HepG2 (cell line): ENCODE measurements around the gene POLN. TPM values are rescaled to one million over a fixed set of nuclear protein-coding genes. Genes with fewer than 3 reads are reported as not detected.

Source experiments
- FIP1L1 ChIP-seq: fragments of 200-400 bp; formaldehyde crosslinking; IDR thresholded peaks from 2 replicates; pipeline ENCODE4 v1.6.1; 2018; ENCODE audit warnings: low read depth, mild to moderate bottlenecking, low read length, moderate library complexity, borderline replicate concordance; ENCODE audit not compliant: insufficient read depth
- GATAD1 ChIP-seq: IDR thresholded peaks from 2 replicates; pipeline ENCODE4 v1.6.1; 2016; ENCODE audit warnings: missing genetic modification reagents, missing compliant biosample characterization
- NFYC ChIP-seq: IDR thresholded peaks from 2 replicates; pipeline ENCODE4 v1.6.1; 2016; ENCODE audit warnings: missing genetic modification reagents, missing compliant biosample characterization
- PHB2 ChIP-seq: fragments of 450-650 bp; IDR thresholded peaks from 2 replicates; pipeline ENCODE4 v1.6.1; 2018; ENCODE audit not compliant: partially characterized antibody
- ZC3H4 ChIP-seq: sonication (generic); formaldehyde crosslinking; IDR thresholded peaks from 2 replicates; pipeline ENCODE4 v1.4.0; 2020; ENCODE audit warnings: missing genetic modification reagents, borderline replicate concordance
- ZNF124 ChIP-seq: sonication (generic); formaldehyde crosslinking; IDR thresholded peaks from 2 replicates; pipeline ENCODE4 v1.4.0; 2020; ENCODE audit warnings: missing genetic modification reagents
- ZNF709 ChIP-seq: sonication (generic); formaldehyde crosslinking; IDR thresholded peaks from 2 replicates; pipeline ENCODE4 v1.5.0; 2020; ENCODE audit warnings: mild to moderate bottlenecking, missing genetic modification reagents
- polyA plus RNA-seq, 8 experiments: library from polyadenylated mRNA; depleted of rRNA in 3 of 8; stranded (reverse) in 7 of 8; unstranded in 1 of 8; fragments of >200 nt; fragmentation: Illumina TruSeq in 4 of 8; extraction: Trizol in 4 of 8; gene quantifications; 2 replicates each; pipeline versions ENCODE4 v1.2.1 to v1.2.3, GENCODE V29; 2011 to 2016; ENCODE audit warnings: low read depth in 4 of 8, missing spikeins in 1 of 8, mixed read lengths in 1 of 8; ENCODE audit not compliant: insufficient read depth in 1 of 8
- total RNA-seq, 5 experiments: library from RNA; depleted of rRNA; stranded (reverse); fragments of >200 nt; fragmentation: Illumina TruSeq; extraction: Trizol; gene quantifications; 2 replicates each; pipeline ENCODE4 v1.2.3, GENCODE V29; 2016; ENCODE audit warnings: low read depth in 1 of 5
- TF ChIP-seq, protein P1 (sequence below): sonication (generic); formaldehyde crosslinking; IDR thresholded peaks from 2 replicates; pipeline ENCODE4 v1.4.0; 2020; ENCODE audit warnings: missing genetic modification reagents
- TF ChIP-seq, protein P2 (sequence below): sonication (generic); formaldehyde crosslinking; IDR thresholded peaks from 2 replicates; pipeline ENCODE4; 2020; ENCODE audit warnings: missing genetic modification reagents, mild to moderate bottlenecking, borderline replicate concordance
- TF ChIP-seq, protein P3 (sequence below): sonication (generic); formaldehyde crosslinking; IDR thresholded peaks from 2 replicates; pipeline ENCODE4 v1.5.1; 2020; ENCODE audit warnings: missing genetic modification reagents, mild to moderate bottlenecking, borderline replicate concordance
- TF ChIP-seq, protein P4 (sequence below): sonication (generic); formaldehyde crosslinking; IDR thresholded peaks from 2 replicates; pipeline ENCODE4 v1.4.0; 2020; ENCODE audit warnings: missing genetic modification reagents
- TF ChIP-seq, protein P5 (sequence below): sonication (generic); formaldehyde crosslinking; IDR thresholded peaks from 2 replicates; pipeline ENCODE4 v1.5.0; 2020; ENCODE audit warnings: missing genetic modification reagents, mild to moderate bottlenecking, borderline replicate concordance
- TF ChIP-seq, protein P6 (sequence below): sonication (generic); formaldehyde crosslinking; IDR thresholded peaks from 2 replicates; pipeline ENCODE4 v1.4.0; 2020; ENCODE audit warnings: missing genetic modification reagents, borderline replicate concordance

The POLN gene
- total and polyA plus RNA-seq, 2 of the 13 experiments (the other 11 are each of a cell fraction or from before 2014, with no cell fraction given) = 0.93 to 1.5 TPM

DNA sequence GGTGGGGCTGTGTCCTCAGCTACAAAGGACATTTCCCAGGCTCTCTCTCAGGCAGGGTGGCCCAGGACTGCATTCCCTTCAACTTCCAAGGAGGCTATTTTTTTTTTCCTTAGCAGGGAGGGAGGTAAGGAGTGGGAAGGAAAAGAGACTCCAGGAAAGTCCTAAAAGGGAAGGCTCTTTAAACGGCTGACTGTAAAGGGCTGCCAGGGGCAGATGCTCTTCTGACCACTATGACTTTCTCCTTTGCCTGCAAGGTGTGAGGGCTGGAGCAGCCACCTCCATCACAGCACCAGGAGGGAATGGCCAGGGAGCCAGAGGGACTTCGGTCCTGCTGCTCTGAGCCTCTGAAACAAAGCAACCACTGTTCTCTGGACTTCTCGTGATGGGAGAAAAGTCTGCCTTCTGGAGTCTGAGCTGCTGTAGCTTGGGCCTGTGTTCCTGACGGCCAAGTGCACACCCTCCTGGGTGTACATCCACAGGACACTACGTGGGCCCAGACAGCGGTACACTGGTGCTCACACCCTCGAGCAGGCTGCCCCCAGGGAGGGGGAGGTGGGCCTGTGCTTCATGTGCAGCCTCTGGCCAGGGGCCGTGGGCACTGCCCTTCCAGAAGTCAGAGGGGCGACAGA is 164.9 kb downstream of the POLN start (continued):
- TF ChIP-seq, protein P1, sequence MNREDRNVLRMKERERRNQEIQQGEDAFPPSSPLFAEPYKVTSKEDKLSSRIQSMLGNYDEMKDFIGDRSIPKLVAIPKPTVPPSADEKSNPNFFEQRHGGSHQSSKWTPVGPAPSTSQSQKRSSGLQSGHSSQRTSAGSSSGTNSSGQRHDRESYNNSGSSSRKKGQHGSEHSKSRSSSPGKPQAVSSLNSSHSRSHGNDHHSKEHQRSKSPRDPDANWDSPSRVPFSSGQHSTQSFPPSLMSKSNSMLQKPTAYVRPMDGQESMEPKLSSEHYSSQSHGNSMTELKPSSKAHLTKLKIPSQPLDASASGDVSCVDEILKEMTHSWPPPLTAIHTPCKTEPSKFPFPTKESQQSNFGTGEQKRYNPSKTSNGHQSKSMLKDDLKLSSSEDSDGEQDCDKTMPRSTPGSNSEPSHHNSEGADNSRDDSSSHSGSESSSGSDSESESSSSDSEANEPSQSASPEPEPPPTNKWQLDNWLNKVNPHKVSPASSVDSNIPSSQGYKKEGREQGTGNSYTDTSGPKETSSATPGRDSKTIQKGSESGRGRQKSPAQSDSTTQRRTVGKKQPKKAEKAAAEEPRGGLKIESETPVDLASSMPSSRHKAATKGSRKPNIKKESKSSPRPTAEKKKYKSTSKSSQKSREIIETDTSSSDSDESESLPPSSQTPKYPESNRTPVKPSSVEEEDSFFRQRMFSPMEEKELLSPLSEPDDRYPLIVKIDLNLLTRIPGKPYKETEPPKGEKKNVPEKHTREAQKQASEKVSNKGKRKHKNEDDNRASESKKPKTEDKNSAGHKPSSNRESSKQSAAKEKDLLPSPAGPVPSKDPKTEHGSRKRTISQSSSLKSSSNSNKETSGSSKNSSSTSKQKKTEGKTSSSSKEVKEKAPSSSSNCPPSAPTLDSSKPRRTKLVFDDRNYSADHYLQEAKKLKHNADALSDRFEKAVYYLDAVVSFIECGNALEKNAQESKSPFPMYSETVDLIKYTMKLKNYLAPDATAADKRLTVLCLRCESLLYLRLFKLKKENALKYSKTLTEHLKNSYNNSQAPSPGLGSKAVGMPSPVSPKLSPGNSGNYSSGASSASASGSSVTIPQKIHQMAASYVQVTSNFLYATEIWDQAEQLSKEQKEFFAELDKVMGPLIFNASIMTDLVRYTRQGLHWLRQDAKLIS (CRISPR knock-in tag) = no peak
- TF ChIP-seq, protein P2, sequence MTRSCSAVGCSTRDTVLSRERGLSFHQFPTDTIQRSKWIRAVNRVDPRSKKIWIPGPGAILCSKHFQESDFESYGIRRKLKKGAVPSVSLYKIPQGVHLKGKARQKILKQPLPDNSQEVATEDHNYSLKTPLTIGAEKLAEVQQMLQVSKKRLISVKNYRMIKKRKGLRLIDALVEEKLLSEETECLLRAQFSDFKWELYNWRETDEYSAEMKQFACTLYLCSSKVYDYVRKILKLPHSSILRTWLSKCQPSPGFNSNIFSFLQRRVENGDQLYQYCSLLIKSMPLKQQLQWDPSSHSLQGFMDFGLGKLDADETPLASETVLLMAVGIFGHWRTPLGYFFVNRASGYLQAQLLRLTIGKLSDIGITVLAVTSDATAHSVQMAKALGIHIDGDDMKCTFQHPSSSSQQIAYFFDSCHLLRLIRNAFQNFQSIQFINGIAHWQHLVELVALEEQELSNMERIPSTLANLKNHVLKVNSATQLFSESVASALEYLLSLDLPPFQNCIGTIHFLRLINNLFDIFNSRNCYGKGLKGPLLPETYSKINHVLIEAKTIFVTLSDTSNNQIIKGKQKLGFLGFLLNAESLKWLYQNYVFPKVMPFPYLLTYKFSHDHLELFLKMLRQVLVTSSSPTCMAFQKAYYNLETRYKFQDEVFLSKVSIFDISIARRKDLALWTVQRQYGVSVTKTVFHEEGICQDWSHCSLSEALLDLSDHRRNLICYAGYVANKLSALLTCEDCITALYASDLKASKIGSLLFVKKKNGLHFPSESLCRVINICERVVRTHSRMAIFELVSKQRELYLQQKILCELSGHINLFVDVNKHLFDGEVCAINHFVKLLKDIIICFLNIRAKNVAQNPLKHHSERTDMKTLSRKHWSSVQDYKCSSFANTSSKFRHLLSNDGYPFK (CRISPR knock-in tag) = no peak
- TF ChIP-seq, protein P3, sequence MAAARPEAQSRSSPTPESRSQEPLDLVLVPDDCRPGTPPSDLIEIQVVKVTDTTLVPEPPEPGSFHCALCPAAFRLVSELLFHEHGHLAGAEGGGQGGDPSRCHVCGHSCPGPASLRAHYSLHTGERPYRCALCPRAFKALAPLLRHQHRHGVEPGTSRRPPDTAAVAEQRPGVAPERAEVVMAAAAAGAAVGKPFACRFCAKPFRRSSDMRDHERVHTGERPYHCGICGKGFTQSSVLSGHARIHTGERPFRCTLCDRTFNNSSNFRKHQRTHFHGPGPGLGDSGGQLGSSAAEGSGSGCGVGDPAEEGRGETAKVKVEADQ (CRISPR knock-in tag) = no peak
- no peak for TF ChIP-seq GATAD1 (CRISPR knock-in tag)
- TF ChIP-seq, protein P4, sequence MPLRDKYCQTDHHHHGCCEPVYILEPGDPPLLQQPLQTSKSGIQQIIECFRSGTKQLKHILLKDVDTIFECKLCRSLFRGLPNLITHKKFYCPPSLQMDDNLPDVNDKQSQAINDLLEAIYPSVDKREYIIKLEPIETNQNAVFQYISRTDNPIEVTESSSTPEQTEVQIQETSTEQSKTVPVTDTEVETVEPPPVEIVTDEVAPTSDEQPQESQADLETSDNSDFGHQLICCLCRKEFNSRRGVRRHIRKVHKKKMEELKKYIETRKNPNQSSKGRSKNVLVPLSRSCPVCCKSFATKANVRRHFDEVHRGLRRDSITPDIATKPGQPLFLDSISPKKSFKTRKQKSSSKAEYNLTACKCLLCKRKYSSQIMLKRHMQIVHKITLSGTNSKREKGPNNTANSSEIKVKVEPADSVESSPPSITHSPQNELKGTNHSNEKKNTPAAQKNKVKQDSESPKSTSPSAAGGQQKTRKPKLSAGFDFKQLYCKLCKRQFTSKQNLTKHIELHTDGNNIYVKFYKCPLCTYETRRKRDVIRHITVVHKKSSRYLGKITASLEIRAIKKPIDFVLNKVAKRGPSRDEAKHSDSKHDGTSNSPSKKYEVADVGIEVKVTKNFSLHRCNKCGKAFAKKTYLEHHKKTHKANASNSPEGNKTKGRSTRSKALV (CRISPR knock-in tag) = no peak
- TF ChIP-seq, protein P5, sequence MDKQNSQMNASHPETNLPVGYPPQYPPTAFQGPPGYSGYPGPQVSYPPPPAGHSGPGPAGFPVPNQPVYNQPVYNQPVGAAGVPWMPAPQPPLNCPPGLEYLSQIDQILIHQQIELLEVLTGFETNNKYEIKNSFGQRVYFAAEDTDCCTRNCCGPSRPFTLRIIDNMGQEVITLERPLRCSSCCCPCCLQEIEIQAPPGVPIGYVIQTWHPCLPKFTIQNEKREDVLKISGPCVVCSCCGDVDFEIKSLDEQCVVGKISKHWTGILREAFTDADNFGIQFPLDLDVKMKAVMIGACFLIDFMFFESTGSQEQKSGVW (CRISPR knock-in tag) = no peak
- TF ChIP-seq NFYC (CRISPR knock-in tag) = no peak
- TF ChIP-seq, protein P6, sequence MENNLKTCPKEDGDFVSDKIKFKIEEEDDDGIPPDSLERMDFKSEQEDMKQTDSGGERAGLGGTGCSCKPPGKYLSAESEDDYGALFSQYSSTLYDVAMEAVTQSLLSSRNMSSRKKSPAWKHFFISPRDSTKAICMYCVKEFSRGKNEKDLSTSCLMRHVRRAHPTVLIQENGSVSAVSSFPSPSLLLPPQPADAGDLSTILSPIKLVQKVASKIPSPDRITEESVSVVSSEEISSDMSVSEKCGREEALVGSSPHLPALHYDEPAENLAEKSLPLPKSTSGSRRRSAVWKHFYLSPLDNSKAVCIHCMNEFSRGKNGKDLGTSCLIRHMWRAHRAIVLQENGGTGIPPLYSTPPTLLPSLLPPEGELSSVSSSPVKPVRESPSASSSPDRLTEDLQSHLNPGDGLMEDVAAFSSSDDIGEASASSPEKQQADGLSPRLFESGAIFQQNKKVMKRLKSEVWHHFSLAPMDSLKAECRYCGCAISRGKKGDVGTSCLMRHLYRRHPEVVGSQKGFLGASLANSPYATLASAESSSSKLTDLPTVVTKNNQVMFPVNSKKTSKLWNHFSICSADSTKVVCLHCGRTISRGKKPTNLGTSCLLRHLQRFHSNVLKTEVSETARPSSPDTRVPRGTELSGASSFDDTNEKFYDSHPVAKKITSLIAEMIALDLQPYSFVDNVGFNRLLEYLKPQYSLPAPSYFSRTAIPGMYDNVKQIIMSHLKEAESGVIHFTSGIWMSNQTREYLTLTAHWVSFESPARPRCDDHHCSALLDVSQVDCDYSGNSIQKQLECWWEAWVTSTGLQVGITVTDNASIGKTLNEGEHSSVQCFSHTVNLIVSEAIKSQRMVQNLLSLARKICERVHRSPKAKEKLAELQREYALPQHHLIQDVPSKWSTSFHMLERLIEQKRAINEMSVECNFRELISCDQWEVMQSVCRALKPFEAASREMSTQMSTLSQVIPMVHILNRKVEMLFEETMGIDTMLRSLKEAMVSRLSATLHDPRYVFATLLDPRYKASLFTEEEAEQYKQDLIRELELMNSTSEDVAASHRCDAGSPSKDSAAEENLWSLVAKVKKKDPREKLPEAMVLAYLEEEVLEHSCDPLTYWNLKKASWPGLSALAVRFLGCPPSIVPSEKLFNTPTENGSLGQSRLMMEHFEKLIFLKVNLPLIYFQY (CRISPR knock-in tag) = no peak
- no peak for TF ChIP-seq ZC3H4
- no peak for TF ChIP-seq FIP1L1
- no peak for TF ChIP-seq PHB2
- TF ChIP-seq ZNF124 = no peak
- no peak for TF ChIP-seq ZNF709
